ENCODE data around the gene TEN1. TPM values are rescaled to one million over a fixed set of nuclear protein-coding genes. Genes with fewer than 3 reads are reported as not detected.

Gene TEN1
- total RNA-seq, 1 donor from 2014 or later, result 15.9 TPM

GRCh38 chr17:76014925-76015261, 35.9 kb downstream of the TEN1 start:
- H3K9me3 Mint-ChIP-seq, result no peaks in the 10 kb centered on the region
- H3K36me3 Mint-ChIP-seq, result no peaks in the 10 kb centered on the region
- H3K27me3 Mint-ChIP-seq, result no peaks in the 10 kb centered on the region
- no peak overlapping the region for H3K4me3 Mint-ChIP-seq
- DNase-seq (ENCODE audit: extremely low spot score, unreplicated experiment), result no peak
- H3K27ac Mint-ChIP-seq, result no peak overlapping the region
- TF ChIP-seq CTCF (conservative IDR thresholded peaks at IDR 0.05), result no peak
- peaks cover 6% of the 10 kb centered on the region for H3K4me1 Mint-ChIP-seq (ENCODE audit: unreplicated experiment)

GRCh38 chr17:76017481-76018339, 38.7 kb downstream of the TEN1 start:
- DNase-seq (ENCODE audit: extremely low spot score, unreplicated experiment), result no peak
- no peak for TF ChIP-seq CTCF (conservative IDR thresholded peaks at IDR 0.05)
- H3K27ac Mint-ChIP-seq, result no peak overlapping the region
- H3K27me3 Mint-ChIP-seq, result no peaks in the 10 kb centered on the region
- no peaks in the 10 kb centered on the region for H3K36me3 Mint-ChIP-seq
- H3K4me1 Mint-ChIP-seq (ENCODE audit: unreplicated experiment), result peaks cover 6% of the 10 kb centered on the region
- no peak overlapping the region for H3K4me3 Mint-ChIP-seq
- no peaks in the 10 kb centered on the region for H3K9me3 Mint-ChIP-seq

- no peak overlapping the region for H3K4me3 Mint-ChIP-seq
- no peaks in the 10 kb centered on the region for H3K36me3 Mint-ChIP-seq
- no peaks in the 10 kb centered on the region for H3K9me3 Mint-ChIP-seq
- no peaks in the 10 kb centered on the region for H3K27me3 Mint-ChIP-seq
- no peak for DNase-seq (ENCODE audit: extremely low spot score, unreplicated experiment)
- H3K27ac Mint-ChIP-seq, result no peak overlapping the region
- peaks cover 11% of the 10 kb centered on the region for H3K4me1 Mint-ChIP-seq (ENCODE audit: unreplicated experiment)
- TF ChIP-seq CTCF (conservative IDR thresholded peaks at IDR 0.05), result no peak
Measured at GRCh38 chr17:76018340-76018680, 39.3 kb downstream of the TEN1 start.

GRCh38 chr17:76018801-76019200, 39.8 kb downstream of the TEN1 start:
- Mint-ChIP-seq H3K27me3 (no peaks in the 10 kb centered on the region), H3K36me3 (no peaks in the 10 kb centered on the region), H3K4me3 (no peak overlapping the region), H3K9me3 (no peaks in the 10 kb centered on the region), H3K4me1 (ENCODE audit: unreplicated experiment) (peaks cover 11% of the 10 kb centered on the region), H3K27ac (no peak overlapping the region)
- DNase-seq (ENCODE audit: extremely low spot score, unreplicated experiment), result no peak
- no peak for TF ChIP-seq CTCF (conservative IDR thresholded peaks at IDR 0.05)

- TF ChIP-seq CTCF (conservative IDR thresholded peaks at IDR 0.05), result no peak
- Mint-ChIP-seq H3K36me3 (no peaks in the 10 kb centered on the region), H3K9me3 (no peaks in the 10 kb centered on the region), H3K4me3 (no peak overlapping the region), H3K27me3 (no peaks in the 10 kb centered on the region), H3K27ac (no peak overlapping the region), H3K4me1 (ENCODE audit: unreplicated experiment) (peaks cover 5% of the 10 kb centered on the region)
- DNase-seq (ENCODE audit: extremely low spot score, unreplicated experiment), result no peak
Measured at GRCh38 chr17:76019833-76020467, 40.9 kb downstream of the TEN1 start.
